ENCODE results near the gene UBE2QL1.

The UBE2QL1 gene

DNA sequence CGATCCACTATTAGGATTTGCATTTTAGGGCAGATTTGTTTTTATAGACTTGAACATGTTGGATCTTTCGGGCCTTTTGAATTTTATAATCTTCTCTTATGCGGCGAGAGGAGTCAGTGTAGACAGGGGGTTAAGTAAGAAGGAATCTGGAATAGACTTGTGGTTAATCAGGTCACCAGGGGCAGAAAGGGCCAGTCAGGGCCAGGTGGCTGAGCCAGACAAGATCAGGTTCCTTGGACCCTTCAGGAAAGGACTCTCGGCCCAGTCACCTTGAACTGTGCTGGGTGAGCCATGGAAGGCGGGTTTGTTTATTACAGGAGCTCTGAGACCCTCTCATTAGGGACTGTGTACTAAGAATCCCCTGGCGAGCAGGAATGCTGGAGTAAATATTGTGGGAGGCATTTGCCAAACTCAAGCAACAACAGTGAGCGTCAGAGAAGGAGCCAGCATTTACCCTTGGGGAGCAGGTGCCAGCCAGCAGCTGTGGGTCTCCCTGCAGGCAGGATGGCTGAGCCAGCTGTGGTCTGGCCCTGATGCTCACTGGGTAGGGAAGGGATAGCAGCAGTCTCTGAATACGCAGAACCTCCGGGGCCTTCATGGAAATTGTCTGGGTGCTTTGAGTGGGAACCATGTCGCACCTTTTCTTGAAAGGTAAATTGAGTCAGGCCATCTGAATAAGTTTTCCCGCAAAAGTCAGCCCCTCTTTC lies 79.2 kb downstream of the UBE2QL1 start:
- DNase-seq (ENCODE audit: low read depth), result no peak
- TF ChIP-seq CTCF (IDR thresholded peaks at IDR 0.05; ENCODE audit: insufficient read depth, low read depth, low read length, missing control alignments), result no peak

DNA sequence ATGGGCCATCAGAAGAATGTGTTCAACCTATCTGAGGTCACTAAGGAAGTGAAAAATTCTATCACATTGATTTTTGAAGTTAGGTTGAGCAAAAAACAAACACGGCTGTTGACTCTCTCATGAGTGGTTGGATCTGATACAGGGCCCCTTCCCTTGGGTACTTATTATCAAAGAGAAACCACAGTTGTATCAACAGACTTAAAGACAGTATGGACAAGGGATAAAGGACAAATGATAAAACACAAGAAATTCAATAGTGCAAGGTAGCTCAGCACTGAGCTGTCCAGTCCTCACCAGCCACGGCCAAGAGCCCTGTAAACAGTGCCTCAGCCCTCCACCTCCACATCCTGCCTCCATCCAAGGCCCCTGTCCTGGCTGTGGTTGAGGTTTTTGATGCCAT lies 86.9 kb downstream of the UBE2QL1 start:
- DNase-seq (ENCODE audit: low read depth), result no peak
- no peak overlapping the region for H3K4me3 ChIP-seq (ENCODE audit: low read length)
- no peak for TF ChIP-seq CTCF (IDR thresholded peaks at IDR 0.05; ENCODE audit: insufficient read depth, low read depth, low read length, missing control alignments)

More for the DNA sequence above, 79.2 kb downstream of the UBE2QL1 start:
- H3K4me3 ChIP-seq (ENCODE audit: low read length), result no peak overlapping the region

- TF ChIP-seq CTCF (IDR thresholded peaks at IDR 0.05; ENCODE audit: insufficient read depth, low read depth, low read length, missing control alignments), result no peak
- no peak for DNase-seq (ENCODE audit: low read depth)
- H3K4me3 ChIP-seq (ENCODE audit: low read length), result no peak overlapping the region
Measured at GRCh38 chr5:6539060-6539459, 90.4 kb downstream of the UBE2QL1 start.

GRCh38 chr5:6540111-6540827 lies 91.6 kb downstream of the UBE2QL1 start:
- no peak overlapping the region for H3K4me3 ChIP-seq (ENCODE audit: low read length)
- no peak for DNase-seq (ENCODE audit: low read depth)
- no peak for TF ChIP-seq CTCF (IDR thresholded peaks at IDR 0.05; ENCODE audit: insufficient read depth, low read depth, low read length, missing control alignments)

DNA sequence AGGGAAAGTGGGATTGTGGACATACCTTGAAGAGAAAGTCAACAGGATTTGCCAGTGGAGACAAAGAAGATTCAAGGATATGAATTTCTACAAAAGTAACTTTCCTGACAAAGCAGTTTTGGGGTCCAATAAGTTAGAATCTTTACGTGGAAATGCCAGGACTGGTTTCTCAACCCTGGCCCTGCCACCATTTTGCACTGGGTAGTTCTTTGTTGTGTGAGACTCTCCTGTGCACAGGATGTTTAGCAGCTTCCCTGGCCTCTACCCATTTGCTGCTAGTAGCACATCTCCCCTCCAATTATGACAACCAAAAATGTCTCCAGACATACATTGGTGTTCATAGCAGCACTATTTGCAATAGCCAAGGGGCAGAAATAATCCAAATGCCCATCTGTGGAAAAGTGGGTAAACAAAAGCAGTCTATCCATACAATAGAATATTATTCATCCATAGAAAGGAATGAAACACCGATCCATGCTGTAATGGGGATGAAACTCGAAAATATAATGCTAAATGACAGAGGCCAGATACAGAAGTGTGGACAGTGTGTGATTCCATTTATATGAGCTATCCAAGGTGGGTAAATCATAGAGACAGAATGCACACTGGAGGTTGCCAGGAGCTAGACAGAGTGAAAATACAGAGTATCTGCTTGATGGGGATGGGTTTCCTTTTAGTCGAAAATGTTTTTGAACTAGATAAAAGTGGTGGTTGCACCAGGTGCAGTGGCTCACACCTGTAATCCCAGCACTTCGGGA lies 92.8 kb downstream of the UBE2QL1 start:
- no peak overlapping the region for H3K4me3 ChIP-seq (ENCODE audit: low read length)
- no peak for DNase-seq (ENCODE audit: low read depth)
- TF ChIP-seq CTCF (IDR thresholded peaks at IDR 0.05; ENCODE audit: insufficient read depth, low read depth, low read length, missing control alignments), result no peak

DNA sequence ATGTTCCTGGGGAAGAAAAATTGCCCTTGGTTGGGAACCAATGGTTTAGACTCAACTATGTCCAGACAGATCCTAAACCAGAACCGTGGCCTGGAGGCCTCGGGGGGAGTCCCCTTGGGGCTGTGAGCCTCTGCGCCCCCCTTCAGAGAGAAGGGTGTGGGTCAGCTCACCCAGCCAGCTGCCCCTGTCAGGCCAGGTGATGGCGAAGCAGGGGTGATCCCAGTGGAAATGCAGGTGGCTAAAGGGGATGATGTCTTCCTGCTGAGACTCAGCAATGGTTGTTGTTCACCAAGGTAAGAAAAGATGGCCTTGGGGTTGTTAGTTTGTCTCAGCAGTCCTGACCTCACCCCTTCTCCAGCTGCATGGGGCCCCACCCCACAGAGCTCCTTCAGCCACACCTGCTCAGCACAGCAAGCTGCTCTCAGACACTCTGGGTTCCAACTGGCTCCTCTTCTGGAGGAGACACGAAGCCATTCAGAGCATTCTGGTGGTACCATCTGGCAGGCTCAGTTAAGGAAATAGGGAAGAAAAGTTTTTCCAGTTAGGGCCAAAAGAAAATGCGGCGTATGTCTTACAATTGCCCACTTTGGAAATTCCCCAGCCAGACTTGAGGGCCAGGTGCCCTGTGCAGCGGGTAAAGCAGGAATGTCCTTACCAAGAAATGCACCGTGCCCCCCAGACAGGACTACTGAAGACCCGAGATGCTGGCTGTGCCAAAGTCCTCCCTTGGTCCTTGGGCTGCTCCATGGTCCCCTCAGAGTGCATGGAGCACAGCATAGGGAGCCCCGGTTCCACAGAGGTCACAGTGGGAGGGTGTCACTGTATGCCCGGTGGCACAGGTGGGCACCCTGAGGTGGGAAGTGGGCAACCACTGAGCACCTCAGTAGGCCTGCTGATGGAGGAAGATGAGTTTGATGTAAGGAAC lies 94.0 kb downstream of the UBE2QL1 start:
- TF ChIP-seq CTCF (IDR thresholded peaks at IDR 0.05; ENCODE audit: insufficient read depth, low read depth, low read length, missing control alignments), result no peak
- no peak for DNase-seq (ENCODE audit: low read depth)
- H3K4me3 ChIP-seq (ENCODE audit: low read length), result no peak overlapping the region
